NCI-H1694 treated with DMSO at 0.1 percent for 48 hours (cell line): ENCODE data around the gene DNAJB8.
A peak's percentile ranks its signal among the peaks of the same experiment; 100 is the strongest.

Source experiments
- DNase-seq: peaks from one replicate; lab custom pipeline; 2025; lab: John Stamatoyannopoulos, UW

DNAJB8 gene

DNA sequence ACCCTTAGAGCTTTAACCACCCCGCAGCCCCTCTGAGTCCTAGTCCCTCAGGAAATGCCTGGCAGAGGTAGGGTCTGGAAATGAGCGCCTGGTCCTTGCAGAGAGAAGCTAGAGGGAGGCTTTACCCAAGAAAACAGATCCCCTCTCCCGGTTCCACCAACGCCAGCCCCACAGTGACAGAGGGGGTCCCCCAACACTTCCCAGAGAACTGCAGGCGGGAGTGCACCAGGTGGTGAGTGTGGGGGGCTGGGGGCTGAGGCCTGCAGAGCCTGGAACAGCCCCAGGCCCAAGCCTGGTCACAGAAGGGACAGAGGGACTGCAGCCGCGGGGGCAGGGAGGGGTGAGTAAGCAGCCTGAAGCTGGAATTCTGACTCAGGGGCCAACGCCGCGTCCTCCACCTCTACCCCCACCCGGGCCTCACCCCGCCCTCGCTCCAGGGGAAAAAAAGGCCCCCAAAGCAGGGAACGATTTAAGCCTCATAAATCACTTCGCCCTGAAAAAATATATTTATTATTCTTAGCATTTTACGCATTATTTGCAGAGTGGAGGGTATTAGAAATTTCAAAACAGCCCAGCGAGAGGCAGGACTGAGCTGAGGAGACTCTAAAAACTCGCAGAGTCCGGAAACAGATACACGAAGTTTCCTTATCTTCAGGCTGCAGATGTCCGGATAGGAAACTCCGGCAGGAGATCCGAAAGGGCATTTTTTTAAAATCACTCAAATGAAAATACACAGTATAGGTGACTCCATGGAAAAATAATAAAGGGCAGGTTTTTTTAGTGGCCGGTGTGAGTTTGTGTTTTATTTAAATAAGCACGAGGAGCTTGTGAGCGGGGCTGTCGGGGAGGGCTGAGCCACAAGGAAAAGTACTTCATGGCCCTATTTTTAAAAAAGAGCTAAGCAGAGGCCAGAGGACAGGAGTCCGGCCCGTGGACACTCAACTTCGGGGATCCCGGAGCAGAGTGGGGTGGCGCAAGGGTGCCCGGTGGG, 16.3 kb upstream of the DNAJB8 start:
- DNase-seq: no peak

GRCh38 chr3:128482175-128482574, 15.5 kb upstream of the DNAJB8 start:
- DNase-seq: no peak

- DNase-seq: no peak
Measured at GRCh38 chr3:128481438-128481942, 14.8 kb upstream of the DNAJB8 start.

DNA sequence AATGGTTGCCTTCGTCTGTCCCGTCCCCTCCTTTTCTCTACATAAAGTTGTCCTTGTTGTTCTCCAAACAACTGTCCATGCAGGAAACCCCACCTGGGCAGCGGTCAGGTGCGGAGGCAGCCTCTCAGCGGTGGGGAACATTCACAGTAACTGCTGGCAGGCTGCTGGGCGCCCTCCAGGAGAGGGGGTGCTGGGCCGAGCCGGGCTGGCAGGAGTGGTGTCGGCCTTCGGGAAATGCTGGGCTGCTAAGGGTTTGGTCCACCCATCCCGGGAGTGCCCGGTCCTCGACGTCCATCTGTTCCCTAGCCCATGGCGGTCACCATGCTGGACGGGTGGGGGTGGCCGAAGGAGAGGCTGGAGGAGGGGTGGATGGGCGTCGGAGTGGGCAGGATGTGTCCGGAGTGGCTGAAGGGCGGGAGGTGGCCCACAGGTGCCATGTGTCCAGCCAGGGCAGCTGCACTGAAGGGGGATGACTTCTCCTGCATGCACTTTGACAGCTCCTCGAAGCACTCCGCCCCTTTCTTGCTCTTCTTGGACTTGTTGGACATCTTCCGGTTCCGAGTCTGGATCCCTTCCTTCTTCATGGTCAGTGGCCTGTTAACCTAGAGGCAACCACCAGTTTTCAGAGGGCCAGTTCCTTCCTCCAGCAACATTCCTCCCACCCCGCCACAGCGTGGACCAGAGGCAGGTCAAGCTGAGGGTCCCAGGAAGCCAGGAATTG, 14.2 kb upstream of the DNAJB8 start:
- DNase-seq: no peak

DNA sequence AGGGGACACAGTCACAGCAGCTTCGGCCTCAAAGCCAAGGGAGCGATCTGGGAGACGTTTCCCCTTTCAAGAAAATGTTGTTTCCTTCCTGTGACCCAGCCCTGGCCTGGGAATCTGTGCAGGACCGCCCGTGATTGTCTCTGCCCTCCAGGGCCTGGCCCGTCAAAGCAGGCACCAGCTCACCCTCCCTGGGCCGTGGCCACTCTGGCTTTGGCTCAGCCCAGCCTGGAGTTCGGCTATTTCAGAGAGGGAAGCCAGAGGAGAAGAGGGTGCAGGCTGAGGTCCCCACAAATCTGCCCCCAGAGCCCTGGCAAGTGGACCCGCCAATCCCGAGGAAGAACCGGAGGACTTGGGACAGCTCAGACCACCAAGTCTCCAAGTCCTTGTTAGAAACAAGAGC, 13.6 kb upstream of the DNAJB8 start:
- DNase-seq: no peak

DNA sequence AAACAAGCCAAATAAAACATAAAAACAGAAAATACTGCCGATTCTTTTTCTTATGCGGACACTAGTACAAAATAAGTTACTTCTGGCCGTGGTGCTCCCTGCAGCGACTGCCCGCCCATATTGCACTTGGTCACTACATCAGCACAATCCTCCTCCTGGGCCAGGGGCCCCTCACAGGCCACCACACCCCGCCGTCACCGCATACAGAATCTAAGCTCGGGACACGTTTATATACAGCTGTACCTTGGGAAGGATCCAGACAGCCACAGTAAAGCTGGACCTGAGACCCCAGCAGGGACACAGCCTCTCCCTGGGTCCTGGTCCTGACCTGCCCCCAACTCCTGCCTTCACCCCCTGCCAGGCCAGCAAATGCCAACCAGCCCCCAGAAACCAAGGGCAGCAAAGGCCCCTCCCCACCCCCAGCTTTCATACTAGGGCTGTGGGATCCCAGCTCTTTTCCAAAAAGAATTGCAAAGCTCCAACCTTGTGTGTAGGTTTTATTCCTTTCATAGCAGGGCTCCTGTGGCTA, 12.9 kb upstream of the DNAJB8 start:
- DNase-seq: no peak

- no peak for DNase-seq
Measured at GRCh38 chr3:128478576-128479506, 12.2 kb upstream of the DNAJB8 start.

GRCh38 chr3:128476659-128477058, 10.0 kb upstream of the DNAJB8 start:
- no peak for DNase-seq

DNA sequence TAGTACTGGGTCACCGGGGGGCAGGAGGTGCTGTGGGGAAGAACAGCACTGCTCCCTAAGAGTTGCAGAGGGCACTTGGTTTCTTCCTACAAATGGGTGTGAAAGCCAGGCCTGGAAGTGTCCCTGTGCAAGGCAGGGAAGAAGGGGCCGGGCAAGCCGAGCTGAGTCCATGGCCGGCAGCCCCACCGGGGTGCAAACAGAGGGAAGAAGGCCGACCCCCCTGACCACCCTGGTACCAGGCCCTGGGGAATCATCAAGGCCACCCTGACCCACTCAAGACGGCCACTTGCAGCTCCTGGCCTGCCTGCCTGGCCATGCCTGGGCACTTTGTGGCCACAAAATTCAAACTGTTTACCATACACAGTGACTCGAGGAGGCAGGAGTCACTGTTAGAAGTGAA, 8.7 kb upstream of the DNAJB8 start:
- DNase-seq: no peak

DNA sequence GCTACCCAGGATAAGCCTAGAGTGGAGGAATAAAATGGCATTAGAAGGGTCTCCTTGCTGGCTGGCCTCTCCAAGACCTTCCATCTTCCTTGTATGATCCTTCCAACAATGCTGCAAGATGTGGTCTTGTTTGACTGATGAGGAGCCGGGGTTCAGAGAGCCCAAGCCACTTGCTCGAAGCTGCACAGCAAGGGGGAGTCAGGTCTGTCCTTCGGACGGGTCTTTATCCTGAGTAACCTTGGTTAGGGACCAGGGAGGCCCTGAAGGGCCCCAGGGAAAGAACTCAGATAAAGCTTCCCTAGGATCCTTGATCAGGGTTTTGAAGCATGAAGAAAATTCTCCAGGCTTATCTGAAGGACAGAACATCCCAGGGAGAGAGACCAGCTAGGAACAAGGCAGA, 7.0 kb upstream of the DNAJB8 start:
- DNase-seq: no peak

DNA sequence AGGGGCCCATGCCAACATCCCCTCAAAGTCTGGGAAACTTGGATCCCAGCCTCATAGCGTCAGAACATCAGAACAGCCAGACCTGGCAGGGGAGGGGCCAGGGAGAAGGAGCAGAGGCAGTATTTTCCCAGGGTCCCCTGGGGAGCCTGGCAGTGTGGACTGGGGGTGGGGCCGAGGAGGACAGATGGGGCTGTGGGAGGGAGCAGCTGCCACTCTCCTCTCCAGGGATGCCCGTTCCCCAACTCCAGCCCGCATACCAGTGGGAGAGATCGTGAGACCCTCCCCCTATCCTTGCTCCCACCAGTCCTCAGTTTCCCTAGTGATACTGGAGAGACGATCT, 6.5 kb upstream of the DNAJB8 start:
- peak; percentile 93 for DNase-seq

GRCh38 chr3:128472449-128473179, 5.9 kb upstream of the DNAJB8 start:
- no peak for DNase-seq

GRCh38 chr3:128471720-128472119, 5.0 kb upstream of the DNAJB8 start:
- DNase-seq: no peak

DNA sequence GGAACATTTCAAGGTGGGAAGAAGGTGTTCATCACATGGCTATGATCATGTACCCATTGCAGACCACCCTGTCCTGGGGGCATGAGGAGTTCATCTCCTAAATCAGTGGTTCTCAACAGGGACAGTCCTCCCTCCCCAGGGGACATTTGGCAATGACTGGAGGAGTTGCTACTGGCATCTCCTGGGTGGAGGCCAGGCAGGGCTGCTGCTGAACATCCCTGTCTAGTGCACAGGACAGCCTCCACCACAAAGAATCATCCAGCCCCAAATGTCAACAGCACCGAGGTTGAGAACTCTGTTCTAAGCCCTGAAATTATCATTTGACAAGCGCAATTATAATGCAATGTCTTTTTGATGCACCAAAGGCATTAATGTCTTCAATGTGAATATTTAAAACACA, 4.4 kb upstream of the DNAJB8 start:
- DNase-seq: no peak

DNA sequence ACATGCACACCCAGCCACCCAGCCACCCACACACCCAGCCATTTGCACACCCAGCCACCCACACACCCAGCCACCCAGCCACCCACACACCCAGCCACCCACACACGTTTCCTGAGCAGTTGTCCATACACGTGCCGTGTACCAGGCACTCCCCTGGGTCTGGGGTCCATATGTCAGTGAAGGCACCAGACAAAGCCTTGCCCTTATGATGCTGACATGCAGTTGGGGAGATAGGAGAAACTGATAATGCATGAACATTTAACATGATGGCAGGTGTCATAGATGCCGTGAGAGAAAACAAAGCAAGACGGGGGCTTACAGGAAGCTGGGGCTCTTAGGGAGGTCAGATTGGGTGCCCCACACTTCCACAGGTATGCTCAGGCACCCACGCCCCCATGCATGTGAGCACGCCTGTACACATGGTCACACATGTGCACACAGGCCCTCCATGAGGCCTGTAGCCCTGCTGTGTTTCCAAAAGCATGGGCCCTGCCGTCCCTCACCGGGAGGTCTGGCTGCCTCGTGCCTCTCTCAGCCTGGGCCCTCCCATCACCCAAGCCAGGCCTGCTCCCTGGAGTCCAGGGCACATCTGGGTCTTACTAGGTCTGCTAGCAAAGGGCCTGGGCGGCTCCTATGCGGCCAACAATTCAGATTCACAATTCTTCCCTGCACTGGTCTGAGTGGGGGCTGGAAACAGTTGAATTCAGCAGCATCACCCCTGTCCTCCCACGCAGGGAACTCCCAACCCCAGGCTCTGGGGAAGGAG, 3.6 kb upstream of the DNAJB8 start:
- no peak for DNase-seq

DNA sequence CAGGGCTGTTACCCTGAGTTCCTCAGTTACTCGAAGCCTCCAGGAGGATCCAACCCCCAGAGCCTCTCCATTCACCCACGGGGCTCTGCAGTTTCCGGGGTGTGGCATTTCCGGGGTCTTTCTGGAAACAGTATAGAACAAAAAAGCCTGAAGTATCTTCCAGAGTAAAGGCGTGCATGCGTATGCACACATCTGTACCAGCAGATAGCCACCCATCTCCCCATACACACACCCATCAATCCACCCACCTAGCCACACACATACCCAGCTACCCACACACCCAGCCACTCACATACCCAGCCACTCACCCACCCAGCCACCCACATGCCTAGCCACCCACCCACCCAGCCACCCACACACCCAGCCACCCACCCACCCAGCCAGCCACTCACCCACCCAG, 2.9 kb upstream of the DNAJB8 start:
- no peak for DNase-seq

GRCh38 chr3:128468791-128469527, 2.3 kb upstream of the DNAJB8 start:
- no peak for DNase-seq

GRCh38 chr3:128468285-128468790, 1.6 kb upstream of the DNAJB8 start:
- no peak for DNase-seq

- no peak for DNase-seq
Measured at GRCh38 chr3:128464702-128465101, 2.0 kb downstream of the DNAJB8 start.
